Activated naive CD4-positive, alpha-beta T cell (primary cell): ENCODE measurements around the gene ZNF79.
"Not testable (repeated sequence)": the region's sequence is repeated elsewhere in the genome, so short reads cannot be mapped to it uniquely, and the experiment has no call there.

Experiments used
- DNase-seq, 4 experiments: peaks; one replicate each; lab custom pipeline; 2025; lab: John Stamatoyannopoulos, UW

ZNF79 gene

GRCh38 chr9:127457191-127457878 lies 33.2 kb downstream of the ZNF79 start:
- no peak for DNase-seq

- DNase-seq: no peak
Measured at GRCh38 chr9:127458921-127459320, 34.7 kb downstream of the ZNF79 start.

GRCh38 chr9:127463382-127463781 lies 39.2 kb downstream of the ZNF79 start:
- DNase-seq: no peak

- no peak for DNase-seq
Measured at GRCh38 chr9:127463911-127464310, 39.7 kb downstream of the ZNF79 start.

GRCh38 chr9:127466407-127466917 lies 42.3 kb downstream of the ZNF79 start:
- not testable (repeated sequence) for DNase-seq

- no peak for DNase-seq
Measured at GRCh38 chr9:127467621-127468020, 43.4 kb downstream of the ZNF79 start.

GRCh38 chr9:127470662-127471061 lies 46.5 kb downstream of the ZNF79 start:
- no peak for DNase-seq

GRCh38 chr9:127473501-127473900 lies 49.3 kb downstream of the ZNF79 start:
- DNase-seq: no peak

GRCh38 chr9:127473932-127474331 lies 49.8 kb downstream of the ZNF79 start:
- no peak for DNase-seq

- no peak for DNase-seq
Measured at GRCh38 chr9:127474592-127474991, 50.4 kb downstream of the ZNF79 start.

- DNase-seq: no peak
Measured at GRCh38 chr9:127479507-127480081, 55.4 kb downstream of the ZNF79 start.

- no peak for DNase-seq
Measured at GRCh38 chr9:127482662-127483061, 58.5 kb downstream of the ZNF79 start.

GRCh38 chr9:127485995-127486394 lies 61.8 kb downstream of the ZNF79 start:
- DNase-seq: no peak

- no peak for DNase-seq
Measured at GRCh38 chr9:127488946-127489345, 64.8 kb downstream of the ZNF79 start.

GRCh38 chr9:127489471-127490115 lies 65.4 kb downstream of the ZNF79 start:
- DNase-seq: no peak

GRCh38 chr9:127490535-127491230 lies 66.5 kb downstream of the ZNF79 start:
- DNase-seq: no peak

GRCh38 chr9:127491516-127491915 lies 67.3 kb downstream of the ZNF79 start:
- no peak for DNase-seq

GRCh38 chr9:127492616-127493015 lies 68.4 kb downstream of the ZNF79 start:
- no peak for DNase-seq

GRCh38 chr9:127493592-127494303 lies 69.6 kb downstream of the ZNF79 start:
- no peak for DNase-seq

- DNase-seq: no peak
Measured at GRCh38 chr9:127494304-127494702, 70.1 kb downstream of the ZNF79 start.
